GM19099 (cell line): Measurements from ENCODE around the gene ASXL3.

Experiments used
- POLR2A ChIP-seq: IDR thresholded peaks from 3 replicates; pipeline ENCODE4 v1.6.1; 2011; ENCODE audit warnings: low read depth; ENCODE audit not compliant: insufficient read length; ENCODE audit errors: extremely low read depth

ASXL3 gene

DNA sequence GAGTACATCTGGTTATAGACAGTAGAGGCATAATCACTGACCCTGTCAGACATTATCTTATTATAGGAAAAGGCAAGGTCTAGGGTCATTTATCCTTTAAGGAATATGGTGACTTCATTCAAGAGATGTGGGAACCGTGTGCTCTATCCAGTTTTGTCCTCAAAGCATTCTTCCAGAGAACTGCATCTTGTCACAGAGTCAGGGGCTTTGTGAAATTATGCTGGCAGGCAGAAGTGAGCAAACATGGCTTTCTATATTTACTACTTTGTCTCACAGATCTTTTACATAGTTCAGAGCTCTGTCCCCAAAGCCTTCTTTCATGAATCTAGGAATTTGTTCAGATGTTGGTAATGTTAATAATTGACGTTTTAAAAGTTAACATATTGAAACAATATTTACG lies 177.4 kb downstream of the ASXL3 start:
- TF ChIP-seq POLR2A, result no peak

DNA sequence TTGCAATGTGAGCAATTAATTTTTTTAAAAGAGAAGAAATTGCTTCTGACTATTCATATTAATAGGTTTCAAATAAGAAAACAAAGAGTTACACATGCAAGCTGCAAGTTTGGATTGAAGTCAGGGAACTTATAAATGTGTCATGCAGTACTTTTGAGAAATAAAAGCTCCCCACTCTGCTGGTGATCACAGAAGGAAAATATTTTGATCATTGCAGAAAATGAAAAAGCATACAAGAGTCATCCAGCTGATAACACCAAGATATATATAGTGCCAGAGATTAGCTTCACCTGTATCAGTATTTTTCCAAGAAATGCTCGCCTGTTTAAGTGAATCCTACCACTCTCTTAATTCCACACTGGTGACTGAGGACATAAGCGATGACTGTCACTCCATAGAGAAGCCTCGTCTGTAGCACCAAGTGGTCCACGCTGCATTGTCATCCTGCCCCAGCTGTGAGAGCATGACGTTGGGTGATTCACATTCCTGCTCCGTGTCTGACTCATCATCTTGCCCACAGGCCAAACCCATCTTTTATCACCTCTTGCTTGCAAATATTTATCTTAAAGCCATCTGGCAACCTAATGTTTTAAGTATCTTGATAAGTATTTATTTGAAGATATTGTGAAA lies 178.0 kb downstream of the ASXL3 start:
- no peak for TF ChIP-seq POLR2A

DNA sequence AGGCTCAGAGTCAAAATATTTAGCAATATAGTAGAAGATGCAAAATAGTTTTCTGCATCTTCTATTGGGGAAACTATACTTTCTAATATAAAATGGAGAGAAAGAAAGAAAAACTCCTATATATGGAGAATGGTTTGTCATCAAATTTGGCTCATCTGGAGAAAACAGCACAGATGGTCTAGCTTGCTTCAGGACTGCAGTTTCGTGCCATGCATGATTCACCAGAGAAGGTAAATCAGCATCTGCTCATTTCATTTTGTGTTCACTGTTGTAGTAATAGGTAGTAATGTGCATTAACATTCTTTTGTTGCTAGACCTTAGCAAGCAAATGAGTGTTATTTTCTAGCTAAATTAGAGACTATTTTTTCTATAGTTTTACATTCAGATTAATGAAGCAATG lies 179.0 kb downstream of the ASXL3 start:
- no peak for TF ChIP-seq POLR2A

- no peak for TF ChIP-seq POLR2A
Measured at GRCh38 chr18:33761363-33761762, 183.3 kb downstream of the ASXL3 start.

DNA sequence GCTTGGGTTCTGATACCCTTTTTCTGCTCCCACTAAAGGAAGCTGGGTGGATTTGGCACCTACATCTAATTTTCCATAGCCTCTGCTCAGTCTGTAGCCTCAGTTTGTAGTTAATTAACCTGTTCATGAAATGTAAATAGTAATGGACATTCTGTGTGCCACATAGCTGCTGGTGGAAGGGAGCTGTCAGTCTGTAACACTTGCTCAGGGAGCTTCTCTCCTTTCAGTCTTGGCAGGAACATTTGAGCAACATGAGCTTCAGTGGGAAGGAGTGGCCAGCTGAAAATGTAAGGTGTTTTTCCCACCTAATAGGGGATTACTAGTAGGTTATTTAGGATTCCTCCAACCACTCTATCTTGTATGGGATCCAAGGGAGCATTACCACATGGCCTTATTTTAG lies 203.4 kb downstream of the ASXL3 start:
- no peak for TF ChIP-seq POLR2A
